ENCODE data around the gene TRPC3.
"Not testable (repeated sequence)": the region's sequence is repeated elsewhere in the genome, so short reads cannot be mapped to it uniquely, and the experiment has no call there.

TRPC3 gene

DNA sequence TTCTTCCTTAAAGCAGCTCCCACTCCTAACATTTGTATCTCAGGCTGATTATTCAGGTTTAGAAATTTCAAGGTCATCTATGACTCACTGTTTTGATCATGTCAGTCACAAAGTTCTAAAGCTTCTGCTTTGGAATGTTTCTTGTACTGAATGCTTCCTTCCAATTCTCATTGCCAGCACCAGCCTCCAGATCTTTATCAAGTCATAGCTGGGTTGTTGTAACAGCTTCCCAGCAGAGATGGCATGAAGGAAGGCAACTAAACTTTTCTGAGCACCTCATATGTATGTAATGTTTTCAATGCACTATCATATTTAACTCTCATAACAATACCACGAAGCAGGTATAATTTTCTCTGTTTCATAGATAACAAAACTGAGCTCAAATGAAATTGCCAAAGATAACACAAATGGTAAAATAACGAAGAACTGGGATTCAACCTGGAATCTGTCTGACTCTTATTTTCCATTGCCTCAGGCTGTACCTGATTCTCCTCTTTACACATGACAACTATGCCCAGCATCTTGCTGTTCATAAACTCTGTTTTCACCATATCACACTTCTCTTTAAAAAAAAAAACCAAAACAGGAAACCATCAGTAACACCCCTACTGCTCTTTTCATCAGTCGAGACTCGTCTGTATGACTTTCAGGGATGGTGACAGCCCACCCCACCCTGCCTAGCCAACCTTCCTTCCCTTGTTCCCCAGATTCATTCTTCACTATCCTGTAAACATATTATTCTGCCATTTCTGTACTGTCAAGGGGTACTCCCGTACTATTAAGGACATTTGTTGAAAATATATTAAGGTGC is 13.4 kb downstream of the TRPC3 start:
- TF ChIP-seq, protein P1, sequence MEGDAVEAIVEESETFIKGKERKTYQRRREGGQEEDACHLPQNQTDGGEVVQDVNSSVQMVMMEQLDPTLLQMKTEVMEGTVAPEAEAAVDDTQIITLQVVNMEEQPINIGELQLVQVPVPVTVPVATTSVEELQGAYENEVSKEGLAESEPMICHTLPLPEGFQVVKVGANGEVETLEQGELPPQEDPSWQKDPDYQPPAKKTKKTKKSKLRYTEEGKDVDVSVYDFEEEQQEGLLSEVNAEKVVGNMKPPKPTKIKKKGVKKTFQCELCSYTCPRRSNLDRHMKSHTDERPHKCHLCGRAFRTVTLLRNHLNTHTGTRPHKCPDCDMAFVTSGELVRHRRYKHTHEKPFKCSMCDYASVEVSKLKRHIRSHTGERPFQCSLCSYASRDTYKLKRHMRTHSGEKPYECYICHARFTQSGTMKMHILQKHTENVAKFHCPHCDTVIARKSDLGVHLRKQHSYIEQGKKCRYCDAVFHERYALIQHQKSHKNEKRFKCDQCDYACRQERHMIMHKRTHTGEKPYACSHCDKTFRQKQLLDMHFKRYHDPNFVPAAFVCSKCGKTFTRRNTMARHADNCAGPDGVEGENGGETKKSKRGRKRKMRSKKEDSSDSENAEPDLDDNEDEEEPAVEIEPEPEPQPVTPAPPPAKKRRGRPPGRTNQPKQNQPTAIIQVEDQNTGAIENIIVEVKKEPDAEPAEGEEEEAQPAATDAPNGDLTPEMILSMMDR (conservative IDR thresholded peaks at IDR 0.05; ENCODE audit: low read depth), result no peak
- ChIA-PET CTCF (no interaction called here), POLR2A (ENCODE audit: low non-redundant PET) (no interaction called here)
- no peak overlapping the region for H3K27ac ChIP-seq
- no peak for DNase-seq (ENCODE audit: low spot score)

DNA sequence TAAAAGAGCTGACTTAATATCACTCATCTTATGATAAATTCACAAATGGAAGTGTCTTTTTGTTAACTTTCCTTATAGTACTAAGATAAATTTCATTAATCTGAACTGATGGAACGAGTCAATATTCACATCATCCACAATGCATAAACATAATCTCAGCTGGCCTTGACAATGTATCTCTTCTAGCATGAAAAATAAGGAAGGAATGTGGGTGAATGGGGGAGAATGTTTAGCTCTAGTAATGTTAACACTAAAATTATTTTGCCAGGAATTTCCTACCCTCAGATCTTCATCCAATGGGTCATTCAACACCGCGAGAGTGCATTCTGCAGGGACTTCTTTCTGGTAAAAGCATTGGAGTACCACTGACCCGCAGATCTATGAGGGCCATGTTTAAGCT is 15.8 kb downstream of the TRPC3 start:
- H3K27ac ChIP-seq, result no peak overlapping the region
- DNase-seq (ENCODE audit: low spot score), result no peak
- ChIA-PET CTCF (no interaction called here), POLR2A (ENCODE audit: low non-redundant PET) (no interaction called here)
- TF ChIP-seq, protein P1 (conservative IDR thresholded peaks at IDR 0.05; ENCODE audit: low read depth), result no peak

DNA sequence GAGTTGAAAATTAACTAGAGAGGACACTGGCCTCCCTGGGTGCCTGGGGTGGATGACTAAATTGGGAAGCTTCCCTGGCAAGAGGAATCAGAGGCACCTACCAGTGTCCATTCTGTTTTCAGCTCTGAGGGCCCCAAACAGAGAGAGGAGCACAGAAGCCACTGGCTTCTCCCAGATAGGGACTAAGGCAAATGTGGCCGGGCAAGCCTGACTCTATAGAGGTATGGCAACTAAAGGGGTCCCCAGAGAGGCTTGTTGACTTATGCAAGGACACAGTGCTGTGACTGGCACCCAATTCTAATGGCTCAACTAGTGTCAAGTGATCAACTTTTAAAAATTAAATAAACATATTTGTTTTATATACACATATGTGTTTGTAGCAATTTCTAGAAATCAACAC is 17.2 kb downstream of the TRPC3 start:
- ChIA-PET CTCF (no interaction called here), POLR2A (ENCODE audit: low non-redundant PET) (no interaction called here)
- no peak for DNase-seq (ENCODE audit: low spot score)
- TF ChIP-seq, protein P1 (conservative IDR thresholded peaks at IDR 0.05; ENCODE audit: low read depth), result no peak
- no peak overlapping the region for H3K27ac ChIP-seq

DNA sequence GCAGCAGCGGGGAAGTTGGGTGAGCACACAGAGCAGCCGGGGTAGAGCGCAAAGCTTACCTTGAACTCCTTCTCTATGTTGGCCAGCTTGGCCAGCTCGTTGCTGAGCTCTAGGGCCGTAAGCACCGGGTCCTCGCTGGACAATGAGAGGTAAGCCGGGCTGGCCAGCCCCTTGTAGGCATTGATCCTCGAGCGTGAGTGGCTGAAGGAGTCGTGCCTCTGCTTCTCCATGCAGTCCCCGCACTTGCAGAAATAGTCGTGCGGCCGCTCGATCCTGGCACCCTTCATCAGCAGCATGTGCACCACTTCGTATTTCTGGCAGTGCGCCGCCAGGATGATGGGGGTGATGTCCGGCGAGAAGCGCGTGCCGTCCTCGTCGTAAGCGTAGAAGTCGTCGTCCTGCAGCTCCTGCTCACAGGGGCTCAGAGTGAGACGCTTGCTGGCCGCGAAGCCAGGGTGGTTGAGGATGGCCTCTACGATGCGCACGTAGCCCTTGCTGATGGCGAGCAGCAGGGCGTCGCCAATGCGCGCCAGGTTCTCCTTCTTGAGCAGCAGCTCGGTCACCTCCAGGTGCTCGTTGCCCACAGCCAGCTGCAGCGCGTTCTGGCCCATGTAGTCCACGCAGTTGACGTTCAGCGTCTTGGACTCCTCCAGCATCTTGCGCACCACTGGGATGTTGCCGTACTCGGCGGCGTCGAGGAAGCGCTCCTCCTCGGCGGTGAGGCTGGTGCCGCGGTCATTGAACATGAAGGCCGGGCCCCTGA is 19.5 kb downstream of the TRPC3 start:
- no peak overlapping the region for H3K27ac ChIP-seq
- TF ChIP-seq, protein P1 (conservative IDR thresholded peaks at IDR 0.05; ENCODE audit: low read depth), result no peak
- DNase-seq (ENCODE audit: low spot score), result no peak
- POLR2A ChIA-PET (ENCODE audit: low non-redundant PET), result no interaction called here
- CTCF ChIA-PET, result no interaction called here

DNA sequence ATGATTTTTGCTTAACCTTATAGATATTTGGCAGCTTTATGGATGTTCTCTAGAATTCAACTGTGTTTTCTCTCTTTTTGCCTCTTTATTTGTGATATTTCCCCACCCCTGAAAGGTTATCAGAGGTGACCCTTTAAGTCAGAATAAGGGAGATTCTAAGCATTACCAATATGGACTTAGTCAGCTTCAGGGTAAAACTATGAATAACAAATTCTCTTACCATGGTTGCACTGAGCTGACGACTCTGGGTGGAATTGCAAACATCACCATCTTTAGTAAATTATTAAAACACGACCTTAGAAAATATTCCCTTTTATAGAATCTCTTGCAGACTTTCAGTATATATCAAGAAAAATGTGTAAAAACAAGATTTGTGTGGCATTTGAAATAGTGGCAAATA is 21.6 kb downstream of the TRPC3 start:
- POLR2A ChIA-PET (ENCODE audit: low non-redundant PET), result no interaction called here
- TF ChIP-seq, protein P1 (conservative IDR thresholded peaks at IDR 0.05; ENCODE audit: low read depth), result no peak
- CTCF ChIA-PET, result no interaction called here
- DNase-seq (ENCODE audit: low spot score), result no peak
- H3K27ac ChIP-seq, result no peak overlapping the region

DNA sequence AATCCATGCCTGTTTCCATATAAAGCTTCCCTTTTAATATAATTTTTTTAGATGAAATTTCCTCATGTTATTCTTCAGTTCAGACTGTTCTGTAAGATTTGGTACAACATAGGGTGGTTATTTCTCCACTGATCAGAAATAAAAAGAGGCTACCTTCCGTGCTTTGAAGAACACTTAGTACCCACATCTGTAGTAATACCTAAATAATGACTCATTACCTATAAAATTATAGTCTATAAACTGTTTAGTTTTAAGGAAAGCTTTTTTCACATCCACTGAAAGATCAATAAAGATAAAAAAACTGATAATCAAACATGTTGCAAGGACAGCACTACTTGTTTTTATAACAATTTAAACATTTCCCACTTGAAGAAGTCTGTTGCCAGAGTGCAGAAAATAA is 23.9 kb downstream of the TRPC3 start:
- DNase-seq (ENCODE audit: low spot score), result no peak
- CTCF ChIA-PET, result interaction anchor here (0.6 kb wide), 1 partner anchor 27 kb away, joined by 3 read pairs; no protein-coding TSS in a partner anchor
- H3K27ac ChIP-seq, result no peak overlapping the region
- POLR2A ChIA-PET (ENCODE audit: low non-redundant PET), result no interaction called here
- TF ChIP-seq, protein P1 (conservative IDR thresholded peaks at IDR 0.05; ENCODE audit: low read depth), result no peak

DNA sequence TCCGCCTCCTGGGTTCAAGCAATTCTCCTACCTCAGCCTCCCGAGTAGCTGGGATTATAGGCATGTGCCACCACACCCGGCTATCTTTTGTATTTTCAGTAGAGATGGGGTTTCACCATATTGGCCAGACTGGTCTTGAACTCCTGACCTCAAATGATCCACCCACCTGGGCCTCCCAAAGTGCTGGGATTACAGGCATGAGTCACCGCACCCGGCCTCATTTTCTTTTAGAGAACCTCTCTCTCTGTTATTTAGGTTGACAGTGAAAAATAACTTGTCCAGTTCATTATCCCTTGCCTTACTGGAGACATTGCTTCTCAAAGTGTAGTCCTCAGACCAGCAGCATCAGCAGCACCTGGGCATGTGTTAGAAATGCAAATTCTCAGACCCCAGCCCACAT is 25.4 kb downstream of the TRPC3 start:
- POLR2A ChIA-PET (ENCODE audit: low non-redundant PET); H3K27ac ChIP-seq; CTCF ChIA-PET; DNase-seq (ENCODE audit: low spot score): not testable (repeated sequence)

Measured in RWPE1 (cell line).